DOHH2 (cell line): ENCODE measurements around the gene COX6A2.
"Not testable (repeated sequence)": the region's sequence is repeated elsewhere in the genome, so short reads cannot be mapped to it uniquely, and the experiment has no call there.

Experiments used
- H3F3A ChIP-seq: fragments of 200-600 bp; sonication (generic), shearing (Covaris generic); 2 replicates; pipeline ENCODE4 v1.6.0; 2016; ENCODE audit warnings: antibody characterized with exemption, mild to moderate bottlenecking; ENCODE audit not compliant: control insufficient read depth, insufficient read depth
- H3K27ac ChIP-seq: fragments of 200-600 bp; sonication (generic); 2 replicates; pipeline ENCODE4 v1.5.1; 2014; ENCODE audit warnings: low read depth, mild to moderate bottlenecking, low read length, moderate library complexity
- H3K27me3 ChIP-seq: fragments of 200-600 bp; sonication (generic); 2 replicates; pipeline ENCODE4 v1.6.1; 2014; ENCODE audit warnings: mild to moderate bottlenecking, low read length, mixed read lengths; ENCODE audit not compliant: control insufficient read depth
- H3K36me3 ChIP-seq: fragments of 200-600 bp; sonication (generic); 2 replicates; pipeline ENCODE4 v1.6.1; 2014; ENCODE audit warnings: mild to moderate bottlenecking, low read length, moderate library complexity, mixed read lengths; ENCODE audit not compliant: control insufficient read depth
- H3K4me1 ChIP-seq: fragments of 200-600 bp; sonication (generic); 2 replicates; pipeline ENCODE4 v1.6.1; 2014; ENCODE audit warnings: mild to moderate bottlenecking, low read length, mixed read lengths; ENCODE audit not compliant: control insufficient read depth
- H3K4me2 ChIP-seq: fragments of 200-600 bp; sonication (generic); 2 replicates; pipeline ENCODE4 v1.6.0; 2014; ENCODE audit warnings: mild to moderate bottlenecking, low read length, moderate library complexity
- H3K4me3 ChIP-seq: fragments of 200-600 bp; sonication (generic); 2 replicates; pipeline ENCODE4 v1.5.1; 2014; ENCODE audit warnings: mild to moderate bottlenecking, low read length, mixed read lengths
- H3K79me2 ChIP-seq: fragments of 200-600 bp; sonication (generic); 2 replicates; pipeline ENCODE4 v1.6.1; 2014; ENCODE audit warnings: mild to moderate bottlenecking, low read length, mixed read lengths; ENCODE audit not compliant: control insufficient read depth
- H3K9me2 ChIP-seq: fragments of 200-600 bp; sonication (generic); replicated peaks from 2 replicates; pipeline ENCODE4 v1.6.1; 2014; ENCODE audit warnings: mild to moderate bottlenecking, low read length, mixed read lengths; ENCODE audit not compliant: control insufficient read depth
- H3K9me3 ChIP-seq: fragments of 200-600 bp; sonication (generic); 2 replicates; pipeline ENCODE4 v1.6.1; 2014; ENCODE audit warnings: antibody characterized with exemption, low read length, mixed read lengths; ENCODE audit not compliant: control insufficient read depth, insufficient read depth
- H4K20me1 ChIP-seq: fragments of 200-600 bp; sonication (generic); 2 replicates; pipeline ENCODE4 v1.6.0; 2014; ENCODE audit warnings: low read depth, mild to moderate bottlenecking, antibody characterized with exemption, low read length, moderate library complexity; ENCODE audit not compliant: control insufficient read depth, insufficient read depth
- EZH2phosphoT487 ChIP-seq: fragments of 200-600 bp; sonication (generic); IDR thresholded peaks from 2 replicates; pipeline ENCODE4 v1.6.1; 2017; ENCODE audit warnings: borderline replicate concordance, mild to moderate bottlenecking, antibody characterized with exemption, low read length, moderate library complexity, mixed read lengths
- TF ChIP-seq, protein P1 (sequence below): fragments of 200-600 bp; sonication (generic); IDR thresholded peaks from one replicate; pipeline ENCODE4 v1.5.1; 2014; ENCODE audit warnings: antibody characterized with exemption, mild to moderate bottlenecking, low read depth, low read length; ENCODE audit not compliant: poor library complexity, severe bottlenecking

The COX6A2 gene

DNA sequence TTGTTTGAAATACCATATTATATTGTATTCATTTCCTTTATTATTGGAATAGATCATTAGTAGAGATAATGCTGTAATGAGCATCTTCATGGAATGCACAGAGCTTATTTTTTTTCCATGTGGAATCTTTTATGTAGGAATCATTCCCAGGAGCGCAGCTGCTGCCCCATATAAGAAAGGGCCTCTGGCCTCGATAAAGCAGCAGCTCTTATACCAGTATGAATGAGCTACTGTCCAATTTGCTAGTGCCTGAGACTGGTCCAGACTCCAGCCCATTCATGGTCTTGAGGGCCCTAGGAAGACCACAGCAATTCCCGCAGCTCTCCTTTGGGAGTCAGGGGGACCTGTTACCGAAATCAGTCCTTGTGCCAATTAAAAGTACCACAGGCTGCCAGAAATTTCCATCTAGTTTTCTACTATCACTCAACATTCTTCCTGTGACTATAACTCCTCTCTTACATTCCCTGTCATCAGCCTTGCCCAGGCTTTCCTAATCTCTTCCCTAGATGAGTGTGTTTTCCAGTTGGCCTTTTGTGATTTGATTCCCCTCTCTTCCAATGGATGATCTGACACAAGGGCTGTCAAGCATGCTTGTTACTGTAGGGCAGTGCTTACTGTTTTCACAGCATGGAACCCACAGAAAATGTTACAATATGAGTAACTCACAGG lies 12.5 kb upstream of the COX6A2 start:
- Histone ChIP-seq H3K27me3 (no peaks in the 10 kb centered on the region), H3K4me1 (peaks cover 28% of the 10 kb centered on the region), H3K9me2 (no peaks in the 10 kb centered on the region), H3K27ac (no peak overlapping the region), H3K9me3 (no peaks in the 10 kb centered on the region), H3F3A (0 out of 2 replicates have a peak, but pooled peaks cover 2% of the 10 kb centered on the region), H3K4me2 (no peak overlapping the region), H3K79me2 (no peaks in the 10 kb centered on the region), H4K20me1 (no peaks in the 10 kb centered on the region), H3K4me3 (no peak overlapping the region), H3K36me3 (no peaks in the 10 kb centered on the region)
- no peak for TF ChIP-seq EZH2phosphoT487
- TF ChIP-seq, protein P1, sequence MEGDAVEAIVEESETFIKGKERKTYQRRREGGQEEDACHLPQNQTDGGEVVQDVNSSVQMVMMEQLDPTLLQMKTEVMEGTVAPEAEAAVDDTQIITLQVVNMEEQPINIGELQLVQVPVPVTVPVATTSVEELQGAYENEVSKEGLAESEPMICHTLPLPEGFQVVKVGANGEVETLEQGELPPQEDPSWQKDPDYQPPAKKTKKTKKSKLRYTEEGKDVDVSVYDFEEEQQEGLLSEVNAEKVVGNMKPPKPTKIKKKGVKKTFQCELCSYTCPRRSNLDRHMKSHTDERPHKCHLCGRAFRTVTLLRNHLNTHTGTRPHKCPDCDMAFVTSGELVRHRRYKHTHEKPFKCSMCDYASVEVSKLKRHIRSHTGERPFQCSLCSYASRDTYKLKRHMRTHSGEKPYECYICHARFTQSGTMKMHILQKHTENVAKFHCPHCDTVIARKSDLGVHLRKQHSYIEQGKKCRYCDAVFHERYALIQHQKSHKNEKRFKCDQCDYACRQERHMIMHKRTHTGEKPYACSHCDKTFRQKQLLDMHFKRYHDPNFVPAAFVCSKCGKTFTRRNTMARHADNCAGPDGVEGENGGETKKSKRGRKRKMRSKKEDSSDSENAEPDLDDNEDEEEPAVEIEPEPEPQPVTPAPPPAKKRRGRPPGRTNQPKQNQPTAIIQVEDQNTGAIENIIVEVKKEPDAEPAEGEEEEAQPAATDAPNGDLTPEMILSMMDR = no peak

DNA sequence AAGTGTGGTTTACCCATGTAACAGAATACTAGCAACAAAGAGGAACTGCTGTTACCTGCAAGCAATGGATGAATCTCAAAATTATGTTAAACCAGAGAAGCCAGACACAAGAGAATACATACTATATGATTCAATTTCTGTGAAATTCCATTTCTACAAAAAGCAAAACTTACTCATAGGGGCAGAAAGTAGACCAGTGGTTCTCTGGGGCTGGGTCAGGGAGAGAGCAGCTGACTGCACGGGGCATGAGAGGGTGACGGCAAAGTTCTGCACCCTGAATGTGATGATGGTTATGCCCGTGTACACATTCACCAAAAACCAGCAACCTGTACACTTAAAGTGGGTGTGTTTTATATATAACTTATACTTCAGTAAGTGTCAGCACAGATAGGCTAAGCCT lies 11.4 kb upstream of the COX6A2 start:
- no peaks in the 10 kb centered on the region for H3K79me2 ChIP-seq
- H3K4me1 ChIP-seq = peaks cover 28% of the 10 kb centered on the region
- H3F3A ChIP-seq = 0 out of 2 replicates have a peak, but pooled peaks cover 2% of the 10 kb centered on the region
- H3K27ac ChIP-seq = no peak overlapping the region
- H3K27me3 ChIP-seq = no peaks in the 10 kb centered on the region
- H3K9me3 ChIP-seq = no peaks in the 10 kb centered on the region
- peak overlapping the region; percentile 72 for H3K4me2 ChIP-seq
- TF ChIP-seq, protein P1 = no peak
- no peak for TF ChIP-seq EZH2phosphoT487
- H3K4me3 ChIP-seq = peak overlapping the region; percentile 55
- H4K20me1 ChIP-seq = no peaks in the 10 kb centered on the region
- H3K36me3 ChIP-seq = no peaks in the 10 kb centered on the region
- H3K9me2 ChIP-seq = no peaks in the 10 kb centered on the region

DNA sequence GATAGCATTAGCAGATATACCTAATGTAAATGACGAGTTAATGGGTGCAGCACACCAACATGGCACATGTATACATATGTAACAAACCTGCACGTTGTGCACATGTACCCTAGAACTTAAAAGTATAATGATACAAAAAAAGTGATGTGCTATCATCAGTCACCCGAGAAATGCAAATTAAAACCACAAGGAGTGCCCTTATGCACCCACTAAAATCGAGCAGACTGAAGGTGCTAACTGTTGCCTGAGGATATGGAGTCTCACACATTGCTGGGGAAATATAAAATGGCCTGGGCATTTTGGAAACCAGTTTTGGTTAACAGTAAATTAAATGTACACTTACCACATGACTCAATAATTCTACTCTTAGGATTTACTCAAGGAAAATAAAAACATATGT lies 10.9 kb upstream of the COX6A2 start:
- H3K9me2 ChIP-seq, H4K20me1 ChIP-seq, H3K9me3 ChIP-seq, H3K36me3 ChIP-seq, H3K79me2 ChIP-seq, H3K27me3 ChIP-seq, H3K27ac ChIP-seq, H3F3A ChIP-seq: not testable (repeated sequence)
- peak overlapping the region; percentile 55 for H3K4me3 ChIP-seq
- H3K4me1 ChIP-seq = peaks cover 28% of the 10 kb centered on the region
- H3K4me2 ChIP-seq = peak overlapping the region; percentile 72

DNA sequence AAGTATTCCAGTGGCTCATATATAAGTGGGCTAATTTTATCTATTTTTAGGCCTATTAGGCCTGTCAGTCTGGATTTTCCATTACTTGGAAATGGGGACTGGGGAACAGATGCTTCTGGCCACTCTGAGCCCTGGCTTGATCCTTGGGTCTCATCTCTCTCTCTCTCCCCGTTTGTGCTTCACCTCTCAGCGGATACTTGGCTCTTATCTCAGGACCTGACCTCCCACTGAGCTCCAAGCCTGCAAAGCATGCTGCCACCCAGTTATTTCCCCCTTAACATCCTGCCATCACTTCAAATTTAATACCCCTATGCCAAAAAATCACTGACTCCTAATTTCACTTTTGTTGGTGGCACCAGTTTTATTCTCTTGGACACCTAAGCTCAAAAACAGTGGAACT lies 10.3 kb upstream of the COX6A2 start:
- Histone ChIP-seq H3K27ac (no peak overlapping the region), H3K9me2 (no peaks in the 10 kb centered on the region), H3K4me2 (peak overlapping the region; percentile 72)

More for the DNA sequence above, 10.3 kb upstream of the COX6A2 start:
- Histone ChIP-seq H3K4me3 (peak overlapping the region; percentile 55; the same call in 1 of the 2 replicates), H3K36me3 (no peaks in the 10 kb centered on the region), H3K27me3 (no peaks in the 10 kb centered on the region), H3F3A (0 out of 2 replicates have a peak, but pooled peaks cover 2% of the 10 kb centered on the region), H4K20me1 (no peaks in the 10 kb centered on the region), H3K79me2 (no peaks in the 10 kb centered on the region), H3K4me1 (peaks cover 28% of the 10 kb centered on the region), H3K9me3 (no peaks in the 10 kb centered on the region)
- TF ChIP-seq, protein P1 = no peak
- no peak for TF ChIP-seq EZH2phosphoT487
